K562 (cell line): ENCODE results near the gene CHAT. TPM values are rescaled to one million over a fixed set of nuclear protein-coding genes. Genes with fewer than 3 reads are reported as not detected.

ENCODE experiments used
- ATAC-seq: fragments of 200-7000 bp; cut with Tn5 transposase; 3 replicates; pipeline ENCODE4 v1.9.1; 2020; ENCODE audit warnings: moderate library complexity
- BruUV-seq: library from RNA; stranded (reverse); fragments of 400-500 nt; replicated peaks from 2 replicates; lab custom pipeline; 2021; lab: Mats Ljungman, UMichigan
- CTCF ChIA-PET: fragments of 300-600 bp; formaldehyde crosslinking; extraction: SDS; loops from one replicate; lab custom pipeline; 2021; ENCODE audit warnings: low intra/inter-chr PET ratio; lab: Yijun Ruan, JAX
- POLR2A ChIA-PET: fragments of 300-600, 350-650 bp; sonication (Branson Sonifier 250); formaldehyde crosslinking; extraction: SDS; loops from one replicate; lab custom pipeline; 2021; ENCODE audit warnings: antibody characterized with exemption, inconsistent platforms; lab: Yijun Ruan, JAX
- DNase-seq, 4 experiments: peaks; one replicate each; pipeline versions ENCODE4 v3.0.0 to v3.0.0-alpha.2; 2011 to 2018; ENCODE audit warnings: low spot score in 3 of 4, mixed read lengths in 3 of 4; ENCODE audit errors: extremely low read depth in 1 of 4
- FAIRE-seq: peaks from 2 replicates; lab custom pipeline; 2011; peaks lifted over from hg19 to GRCh38; lab: Jason Lieb, UNC
- H2AFZ ChIP-seq: 2 replicates; pipeline ENCODE4 v1.6.0; 2011; ENCODE audit warnings: low read depth, low read length, control low read depth, inconsistent platforms
- H3K27ac ChIP-seq: fragments of 200-600 bp; 3 replicates; pipeline ENCODE4 v1.8.0; 2011; ENCODE audit warnings: low read depth, mild to moderate bottlenecking, control low read depth, inconsistent platforms, low read length, moderate library complexity, mixed read lengths; ENCODE audit errors: extremely low read depth
- H3K27me3 ChIP-seq, 2 experiments: fragments of 300-600 bp in 1 of 2; 2 replicates in 1 of 2; 3 replicates in 1 of 2; pipeline versions ENCODE4 v1.6.0 to v1.8.0; 2011; ENCODE audit warnings: inconsistent platforms in 2 of 2, low read length in 2 of 2, mild to moderate bottlenecking in 1 of 2, mixed read lengths in 1 of 2, moderate library complexity in 1 of 2; ENCODE audit not compliant: control insufficient read depth in 2 of 2, insufficient read depth in 2 of 2
- H3K36me3 ChIP-seq: fragments of 300-600 bp; 3 replicates; pipeline ENCODE4 v1.8.0; 2011; ENCODE audit warnings: mild to moderate bottlenecking, low read length, inconsistent platforms; ENCODE audit not compliant: control insufficient read depth, insufficient read depth
- H3K4me1 ChIP-seq, 2 experiments: fragments of 200-600 bp in 1 of 2; replicated peaks in 1 of 2; 2 replicates in 1 of 2; 3 replicates in 1 of 2; pipeline versions ENCODE4 v1.5.1 to v1.8.0; 2011; ENCODE audit warnings: inconsistent platforms in 2 of 2, low read length in 2 of 2, mild to moderate bottlenecking in 1 of 2, mixed read lengths in 1 of 2, moderate library complexity in 1 of 2; ENCODE audit not compliant: control insufficient read depth in 2 of 2, insufficient read depth in 2 of 2
- H3K4me2 ChIP-seq: 2 replicates; pipeline ENCODE4 v1.6.1; 2011; ENCODE audit warnings: low read length, control low read depth, inconsistent platforms, mixed read lengths; ENCODE audit not compliant: insufficient read depth
- H3K4me3 ChIP-seq: fragments of 200-600 bp; sonication (generic), shearing (Covaris generic); 2 replicates; pipeline ENCODE4 v1.5.1; 2016; ENCODE audit warnings: control low read depth, inconsistent platforms
- H3K79me2 ChIP-seq: fragments of 200-600 bp; 3 replicates; pipeline ENCODE4 v1.8.0; 2011; ENCODE audit warnings: low read length, inconsistent platforms; ENCODE audit not compliant: control insufficient read depth, insufficient read depth
- H3K9ac ChIP-seq, 2 experiments: 2 replicates each; pipeline versions ENCODE4 v1.6.0 to v1.6.1; 2011; ENCODE audit warnings: low read depth in 2 of 2, low read length in 2 of 2, control low read depth in 1 of 2, inconsistent platforms in 1 of 2, mild to moderate bottlenecking in 1 of 2, mixed read lengths in 1 of 2; ENCODE audit not compliant: insufficient read depth in 1 of 2
- H3K9me1 ChIP-seq: one replicate; pipeline ENCODE4 v1.6.0; 2011; ENCODE audit warnings: inconsistent platforms, mild to moderate bottlenecking, low read length, moderate library complexity; ENCODE audit not compliant: control insufficient read depth, insufficient read depth
- H3K9me3 ChIP-seq: replicated peaks from 2 replicates; pipeline ENCODE4 v1.5.1; 2011; ENCODE audit warnings: low read depth, low read length, inconsistent platforms; ENCODE audit not compliant: control insufficient read depth, insufficient read depth
- H4K20me1 ChIP-seq: replicated peaks from 2 replicates; pipeline ENCODE4 v1.6.1; 2011; ENCODE audit warnings: low read length, inconsistent platforms, mixed read lengths; ENCODE audit not compliant: control insufficient read depth, insufficient read depth
- CBX5 ChIP-seq: IDR thresholded peaks from 2 replicates; pipeline ENCODE4 v1.6.1; 2014; ENCODE audit warnings: low read depth, borderline replicate concordance
- E2F8 ChIP-seq: fragments of 450-650 bp; IDR thresholded peaks from 2 replicates; pipeline ENCODE4 v1.7.1; 2018; ENCODE audit warnings: mild to moderate bottlenecking, low read depth; ENCODE audit not compliant: partially characterized antibody
- FUS ChIP-seq: fragments of 200-400 bp; formaldehyde crosslinking; optimal IDR thresholded peaks from 2 replicates; pipeline ENCODE3; 2017; ENCODE audit warnings: low read depth, low read length
- HMGN3 ChIP-seq: IDR thresholded peaks from 2 replicates; pipeline ENCODE4 v1.6.1; 2011; ENCODE audit warnings: borderline replicate concordance, low read depth, mild to moderate bottlenecking, mixed read lengths, low read length; ENCODE audit not compliant: insufficient read length; ENCODE audit errors: extremely low read depth
- MYBL2 ChIP-seq, 2 experiments: fragments of 450-650 bp in 1 of 2; sonication (generic) in 1 of 2; formaldehyde crosslinking in 1 of 2; IDR thresholded peaks; 2 replicates each; pipeline versions ENCODE4 v1.6.1 to v1.8.1; 2017 to 2022; ENCODE audit warnings: borderline replicate concordance in 1 of 2, inconsistent platforms in 1 of 2, low read depth in 1 of 2, mild to moderate bottlenecking in 1 of 2, missing genetic modification reagents in 1 of 2, moderate library complexity in 1 of 2
- NR2F6 ChIP-seq: fragments of 450-650 bp; formaldehyde crosslinking; IDR thresholded peaks from 2 replicates; pipeline ENCODE4 v1.4.0; 2020; ENCODE audit warnings: mild to moderate bottlenecking
- PML ChIP-seq: IDR thresholded peaks from 2 replicates; pipeline ENCODE4 v1.6.1; 2012; ENCODE audit warnings: low read length, inconsistent platforms
- RNF2 ChIP-seq: sonication (generic); IDR thresholded peaks from 2 replicates; pipeline ENCODE4 v1.6.1; 2016
- SMARCE1 ChIP-seq: fragments of 450-650 bp; IDR thresholded peaks from 2 replicates; pipeline ENCODE4 v1.7.1; 2016; ENCODE audit warnings: mild to moderate bottlenecking
- YY1 ChIP-seq, 3 experiments: IDR thresholded peaks; 2 replicates each; pipeline ENCODE4 v1.6.1; 2011; ENCODE audit warnings: low read length in 2 of 3, mild to moderate bottlenecking in 2 of 3, moderate library complexity in 2 of 3, borderline replicate concordance in 1 of 3, control low read depth in 1 of 3, low read depth in 1 of 3; ENCODE audit not compliant: insufficient read depth in 3 of 3, insufficient replicate concordance in 2 of 3, control insufficient read depth in 1 of 3, insufficient read length in 1 of 3; ENCODE audit errors: extremely low read depth in 1 of 3
- ZBTB1 ChIP-seq: sonication (generic); formaldehyde crosslinking; IDR thresholded peaks from 2 replicates; pipeline ENCODE4 v1.8.1; 2023; ENCODE audit warnings: missing genetic modification reagents, low read depth, mild to moderate bottlenecking, borderline replicate concordance
- WGBS: fragments of 100-300 bp; shearing (Covaris generic); methylation state at CpG from one replicate; pipeline ENCODE4 v1.1.6; 2016; ENCODE audit warnings: low coverage, mixed read lengths; ENCODE audit not compliant: insufficient coverage; ENCODE audit errors: missing lambda C conversion rate; 5-methylcytosine and 5-hydroxymethylcytosine counted together
- in situ Hi-C: fragments of 300-500 bp; cut with MboI; formaldehyde crosslinking; loops from 4 replicates; pipeline ENCODE4 v1.15.0; 2018; ENCODE audit warnings: inconsistent platforms, mixed read lengths
- intact Hi-C: fragments of 100-400 bp; cut with micrococcal nuclease; formaldehyde crosslinking; loops from 2 replicates; pipeline ENCODE4 v1.14.2; 2022
- polyA plus RNA-seq, 8 experiments: library from polyadenylated mRNA; depleted of rRNA in 4 of 8; stranded (reverse) in 5 of 8; unstranded in 3 of 8; fragments of >200 nt; fragmentation: Nextera tagmentation in 2 of 8; fragmentation: Illumina TruSeq in 1 of 8; extraction: Ambion mirVana in 2 of 8; extraction: Trizol in 1 of 8; gene quantifications; 2 replicates each; pipeline versions ENCODE4 v1.2.1 to v1.2.3, GENCODE V29; 2011 to 2014; ENCODE audit warnings: inconsistent platforms in 1 of 8, missing spikeins in 1 of 8
- total RNA-seq, 7 experiments: library from RNA; depleted of rRNA in 6 of 7; stranded (reverse); fragments of >200 nt in 6 of 7; fragmentation: Illumina TruSeq in 2 of 7; extraction: Trizol in 2 of 7; gene quantifications; 2 replicates each; pipeline versions ENCODE4 v1.2.1 to v1.2.3, GENCODE V29; 2011 to 2021; ENCODE audit warnings: low replicate concordance in 1 of 7
- TF ChIP-seq, protein P1 (sequence below): fragments of 150-350 bp; conservative IDR thresholded peaks from 2 replicates; pipeline ENCODE4 v1.6.1; 2014; ENCODE audit warnings: low read length
- TF ChIP-seq, protein P2 (sequence below): fragments of 250-450 bp; sonication (Bioruptor Pico); IDR thresholded peaks from 2 replicates; pipeline ENCODE4 v1.4.0; 2020; ENCODE audit warnings: mild to moderate bottlenecking, moderate library complexity

Gene CHAT
- total and polyA plus RNA-seq, 9 of the 15 experiments (the other 6 are each of a cell fraction or from before 2014, with no cell fraction given) = not detected

- H3K9me1 ChIP-seq = no peaks in the 10 kb centered on the region
- TF ChIP-seq MYBL2 (IDR thresholded peaks at IDR 0.05; ENCODE audit: low read depth) = no peak
- no peak for TF ChIP-seq MYBL2 (CRISPR knock-in tag; IDR thresholded peaks at IDR 0.05; ENCODE audit: borderline replicate concordance)
- no peak for TF ChIP-seq ZBTB1 (CRISPR knock-in tag)
- no peak for TF ChIP-seq PML
- no peak for TF ChIP-seq HMGN3
- no peak for TF ChIP-seq E2F8
- TF ChIP-seq CBX5 = no peak
- TF ChIP-seq RNF2 = no peak
- TF ChIP-seq, protein P1, sequence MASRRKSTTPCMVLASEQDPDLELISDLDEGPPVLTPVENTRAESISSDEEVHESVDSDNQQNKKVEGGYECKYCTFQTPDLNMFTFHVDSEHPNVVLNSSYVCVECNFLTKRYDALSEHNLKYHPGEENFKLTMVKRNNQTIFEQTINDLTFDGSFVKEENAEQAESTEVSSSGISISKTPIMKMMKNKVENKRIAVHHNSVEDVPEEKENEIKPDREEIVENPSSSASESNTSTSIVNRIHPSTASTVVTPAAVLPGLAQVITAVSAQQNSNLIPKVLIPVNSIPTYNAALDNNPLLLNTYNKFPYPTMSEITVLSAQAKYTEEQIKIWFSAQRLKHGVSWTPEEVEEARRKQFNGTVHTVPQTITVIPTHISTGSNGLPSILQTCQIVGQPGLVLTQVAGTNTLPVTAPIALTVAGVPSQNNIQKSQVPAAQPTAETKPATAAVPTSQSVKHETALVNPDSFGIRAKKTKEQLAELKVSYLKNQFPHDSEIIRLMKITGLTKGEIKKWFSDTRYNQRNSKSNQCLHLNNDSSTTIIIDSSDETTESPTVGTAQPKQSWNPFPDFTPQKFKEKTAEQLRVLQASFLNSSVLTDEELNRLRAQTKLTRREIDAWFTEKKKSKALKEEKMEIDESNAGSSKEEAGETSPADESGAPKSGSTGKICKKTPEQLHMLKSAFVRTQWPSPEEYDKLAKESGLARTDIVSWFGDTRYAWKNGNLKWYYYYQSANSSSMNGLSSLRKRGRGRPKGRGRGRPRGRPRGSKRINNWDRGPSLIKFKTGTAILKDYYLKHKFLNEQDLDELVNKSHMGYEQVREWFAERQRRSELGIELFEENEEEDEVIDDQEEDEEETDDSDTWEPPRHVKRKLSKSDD = no peak
- TF ChIP-seq, protein P2, sequence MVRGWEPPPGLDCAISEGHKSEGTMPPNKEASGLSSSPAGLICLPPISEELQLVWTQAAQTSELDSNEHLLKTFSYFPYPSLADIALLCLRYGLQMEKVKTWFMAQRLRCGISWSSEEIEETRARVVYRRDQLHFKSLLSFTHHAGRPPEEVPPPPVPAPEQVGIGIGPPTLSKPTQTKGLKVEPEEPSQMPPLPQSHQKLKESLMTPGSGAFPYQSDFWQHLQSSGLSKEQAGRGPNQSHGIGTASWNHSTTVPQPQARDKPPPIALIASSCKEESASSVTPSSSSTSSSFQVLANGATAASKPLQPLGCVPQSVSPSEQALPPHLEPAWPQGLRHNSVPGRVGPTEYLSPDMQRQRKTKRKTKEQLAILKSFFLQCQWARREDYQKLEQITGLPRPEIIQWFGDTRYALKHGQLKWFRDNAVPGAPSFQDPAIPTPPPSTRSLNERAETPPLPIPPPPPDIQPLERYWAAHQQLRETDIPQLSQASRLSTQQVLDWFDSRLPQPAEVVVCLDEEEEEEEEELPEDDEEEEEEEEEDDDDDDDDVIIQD = no peak
- no peak for TF ChIP-seq FUS
- no peak for TF ChIP-seq NR2F6 (CRISPR knock-in tag)
- no peak for TF ChIP-seq YY1 (IDR thresholded peaks at IDR 0.05; ENCODE audit: borderline replicate concordance in 1 of 3, control insufficient read depth in 1 of 3, extremely low read depth in 1 of 3, insufficient read depth in 3 of 3, insufficient read length in 1 of 3, insufficient replicate concordance in 2 of 3, low read depth in 1 of 3, low read length in 2 of 3)
- TF ChIP-seq SMARCE1 = no peak
- no peak overlapping the region for H3K4me3 ChIP-seq
- H4K20me1 ChIP-seq = no peaks in the 10 kb centered on the region
- no peak for FAIRE-seq
- no peaks in the 10 kb centered on the region for H3K9me3 ChIP-seq
- ATAC-seq = no peak
- no peak overlapping the region for H2AFZ ChIP-seq
- no peak for DNase-seq
- intact Hi-C loops (no loop called here), in situ Hi-C loops (no loop called here)
- ChIA-PET CTCF (no interaction called here), POLR2A (interaction anchor here (0.6 to 1.8 kb wide), 3 partner anchors 11 to 70 kb away, joined by 3 to 4 read pairs (median 3); no protein-coding TSS in a partner anchor)
- no peak overlapping the region for H3K4me2 ChIP-seq
- no peaks in the 10 kb centered on the region for H3K36me3 ChIP-seq
- under 1% methylated on average over 12 of the region's 12 CpGs for WGBS
- no peak overlapping the region for H3K27ac ChIP-seq
- H3K79me2 ChIP-seq = no peaks in the 10 kb centered on the region
- H3K4me1 ChIP-seq = no peaks in the 10 kb centered on the region
- no TSS peak for BruUV-seq
- H3K27me3 ChIP-seq = peaks cover 24 to 41% of the 10 kb centered on the region in 2 experiments
- no peak overlapping the region for H3K9ac ChIP-seq
Measured at GRCh38 chr10:49689882-49690510, 76.2 kb downstream of the CHAT start.
